IMR-90 (cell line): ENCODE measurements around the gene C16orf82. TPM values are rescaled to one million over a fixed set of nuclear protein-coding genes. Genes with fewer than 3 reads are reported as not detected.

Experiments used
- ATAC-seq: fragments of 200-7000 bp; cut with Tn5 transposase; 2 replicates; pipeline ENCODE4 v1.9.1; 2020; ENCODE audit warnings: low read depth, mild to moderate bottlenecking, moderate library complexity
- BruUV-seq: library from RNA; stranded (reverse); fragments of 400-500 nt; replicated peaks from 2 replicates; lab custom pipeline; 2021; lab: Mats Ljungman, UMichigan
- CTCF ChIA-PET: fragments of 300-600 bp; formaldehyde crosslinking; extraction: SDS; loops from one replicate; lab custom pipeline; 2021; ENCODE audit warnings: antibody characterized with exemption; lab: Yijun Ruan, JAX
- POLR2A ChIA-PET: fragments of 300-600 bp; sonication (Branson Sonifier 250); formaldehyde crosslinking; loops from one replicate; lab custom pipeline; 2022; ENCODE audit warnings: antibody characterized with exemption; ENCODE audit not compliant: unreplicated experiment; lab: Charles Lee
- DNase-seq: peaks from one replicate; pipeline ENCODE4 v3.0.0; 2013
- H2AFZ ChIP-seq: replicated peaks from 2 replicates; pipeline ENCODE3; 2013; ENCODE audit warnings: low read length, mild to moderate bottlenecking; ENCODE audit not compliant: poor library complexity
- H2AK5ac ChIP-seq: 2 replicates; pipeline ENCODE4 v1.6.1; 2013; ENCODE audit warnings: low read depth, low read length, inconsistent platforms
- H2AK9ac ChIP-seq: replicated peaks from 2 replicates; pipeline ENCODE3; 2013; ENCODE audit warnings: mild to moderate bottlenecking, low read depth, low read length, moderate library complexity; ENCODE audit not compliant: poor library complexity
- H2BK120ac ChIP-seq: 2 replicates; pipeline ENCODE4 v1.6.1; 2013; ENCODE audit warnings: low read depth, low read length, inconsistent platforms
- H2BK15ac ChIP-seq: 3 replicates; pipeline ENCODE4 v1.6.1; 2013; ENCODE audit warnings: low read depth, low read length, inconsistent platforms
- H2BK20ac ChIP-seq: 2 replicates; pipeline ENCODE4 v1.6.1; 2013; ENCODE audit warnings: low read depth, mild to moderate bottlenecking, inconsistent platforms, low read length, moderate library complexity
- H2BK5ac ChIP-seq: 2 replicates; pipeline ENCODE4 v1.6.1; 2013; ENCODE audit warnings: mild to moderate bottlenecking, low read depth, low read length, inconsistent platforms; ENCODE audit not compliant: poor library complexity, severe bottlenecking
- H3K14ac ChIP-seq: replicated peaks from 2 replicates; pipeline ENCODE4 v1.6.1; 2013; ENCODE audit warnings: low read depth, low read length, inconsistent platforms
- H3K18ac ChIP-seq: 2 replicates; pipeline ENCODE4 v1.6.1; 2013; ENCODE audit warnings: low read depth, low read length, control low read depth
- H3K23ac ChIP-seq: 2 replicates; pipeline ENCODE4 v1.6.1; 2013; ENCODE audit warnings: low read depth, low read length, inconsistent platforms
- H3K27ac ChIP-seq: 2 replicates; pipeline ENCODE4 v1.5.1; 2013; ENCODE audit warnings: mild to moderate bottlenecking, control low read depth, low read length; ENCODE audit not compliant: insufficient read depth
- H3K27me3 ChIP-seq: 2 replicates; pipeline ENCODE4 v1.6.1; 2013; ENCODE audit warnings: low read length; ENCODE audit not compliant: control insufficient read depth, insufficient read depth
- H3K36me3 ChIP-seq: 2 replicates; pipeline ENCODE4 v1.6.1; 2013; ENCODE audit warnings: low read length, mixed read lengths; ENCODE audit not compliant: control insufficient read depth, insufficient read depth
- H3K4ac ChIP-seq: 2 replicates; pipeline ENCODE4 v1.6.1; 2013; ENCODE audit warnings: low read depth, low read length, inconsistent platforms
- H3K4me1 ChIP-seq: 2 replicates; pipeline ENCODE4 v1.6.1; 2013; ENCODE audit warnings: low read length, mixed read lengths; ENCODE audit not compliant: control insufficient read depth, insufficient read depth
- H3K4me2 ChIP-seq: 2 replicates; pipeline ENCODE4 v1.6.1; 2013; ENCODE audit warnings: low read depth, mild to moderate bottlenecking, control low read depth, low read length, moderate library complexity
- H3K4me3 ChIP-seq: 2 replicates; pipeline ENCODE4 v1.5.1; 2013; ENCODE audit warnings: low read depth, mild to moderate bottlenecking, control low read depth, low read length, moderate library complexity; ENCODE audit not compliant: insufficient read depth
- H3K56ac ChIP-seq: 2 replicates; pipeline ENCODE4 v1.6.1; 2013; ENCODE audit warnings: low read length, inconsistent platforms; ENCODE audit not compliant: insufficient read depth; ENCODE audit errors: extremely low read depth
- H3K79me1 ChIP-seq, 2 experiments: 2 replicates each; pipeline ENCODE4 v1.6.1; 2013; ENCODE audit warnings: low read length in 2 of 2, inconsistent platforms in 1 of 2, low read depth in 1 of 2
- H3K9ac ChIP-seq: 2 replicates; pipeline ENCODE4 v1.6.1; 2013; ENCODE audit warnings: low read depth, low read length, control low read depth
- H3K9me1 ChIP-seq: 2 replicates; pipeline ENCODE4 v1.6.1; 2013; ENCODE audit warnings: low read length, inconsistent platforms; ENCODE audit not compliant: insufficient read depth
- H3K9me3 ChIP-seq: 2 replicates; pipeline ENCODE4 v1.6.1; 2013; ENCODE audit warnings: low read length; ENCODE audit not compliant: control insufficient read depth, insufficient read depth
- H4K20me1 ChIP-seq: 2 replicates; pipeline ENCODE4 v1.6.1; 2013; ENCODE audit warnings: low read length, inconsistent platforms; ENCODE audit not compliant: insufficient read depth
- H4K5ac ChIP-seq: 2 replicates; pipeline ENCODE4 v1.6.1; 2013; ENCODE audit warnings: mild to moderate bottlenecking, low read depth, low read length, control low read depth
- H4K8ac ChIP-seq, 2 experiments: 2 replicates each; pipeline ENCODE4 v1.6.1; 2013; ENCODE audit warnings: low read depth in 2 of 2, low read length in 2 of 2, control low read depth in 1 of 2, inconsistent platforms in 1 of 2
- H4K91ac ChIP-seq: 2 replicates; pipeline ENCODE4 v1.6.1; 2013; ENCODE audit warnings: low read depth, low read length, inconsistent platforms; ENCODE audit not compliant: insufficient read depth
- BHLHE40 ChIP-seq: fragments of 150-350 bp; IDR thresholded peaks from 2 replicates; pipeline ENCODE4 v1.6.1; 2016; ENCODE audit warnings: mild to moderate bottlenecking, low read depth, low read length
- MAZ ChIP-seq: IDR thresholded peaks from 2 replicates; pipeline ENCODE4 v1.6.1; 2012; ENCODE audit warnings: low read depth, mild to moderate bottlenecking, low read length, improper control_type of control experiment, moderate library complexity, borderline replicate concordance
- WGBS, 2 experiments: methylation state at CpG; one replicate each; pipeline versions ENCODE4 v1.1.5 to v1.1.7; 2013; ENCODE audit warnings: missing lambda C conversion rate in 2 of 2; ENCODE audit not compliant: insufficient read length in 1 of 2; ENCODE audit errors: extremely low coverage in 2 of 2; 5-methylcytosine and 5-hydroxymethylcytosine counted together
- dilution Hi-C: fragments of 300-500 bp; cut with HindIII; formaldehyde crosslinking; loops from one replicate; pipeline ENCODE4 v1.14.3; 2018; ENCODE audit warnings: low sequenced_read_pairs; ENCODE audit not compliant: unreplicated experiment
- in situ Hi-C: fragments of 300-500 bp; cut with MboI; formaldehyde crosslinking; loops from 3 replicates; pipeline ENCODE4 v1.14.3; 2019; ENCODE audit warnings: low sequenced_read_pairs, inconsistent platforms, mixed read lengths
- intact Hi-C: fragments of 100-400 bp; cut with micrococcal nuclease; formaldehyde crosslinking; loops from 2 replicates; pipeline ENCODE4 v1.10.0; 2022
- polyA plus RNA-seq, 3 experiments: library from polyadenylated mRNA; depleted of rRNA; stranded (reverse); fragments of >200 nt; gene quantifications; 2 replicates each; pipeline ENCODE4 v1.2.3, GENCODE V29; 2012; ENCODE audit warnings: low replicate concordance in 1 of 3
- total RNA-seq: library from RNA; depleted of rRNA; stranded (reverse); fragments of >200 nt; gene quantifications from 2 replicates; pipeline ENCODE4 v1.2.3, GENCODE V29; 2012

Gene C16orf82
- total and polyA plus RNA-seq, 2 of the 4 experiments (the other 2 are of a cell fraction), result not detected

DNA sequence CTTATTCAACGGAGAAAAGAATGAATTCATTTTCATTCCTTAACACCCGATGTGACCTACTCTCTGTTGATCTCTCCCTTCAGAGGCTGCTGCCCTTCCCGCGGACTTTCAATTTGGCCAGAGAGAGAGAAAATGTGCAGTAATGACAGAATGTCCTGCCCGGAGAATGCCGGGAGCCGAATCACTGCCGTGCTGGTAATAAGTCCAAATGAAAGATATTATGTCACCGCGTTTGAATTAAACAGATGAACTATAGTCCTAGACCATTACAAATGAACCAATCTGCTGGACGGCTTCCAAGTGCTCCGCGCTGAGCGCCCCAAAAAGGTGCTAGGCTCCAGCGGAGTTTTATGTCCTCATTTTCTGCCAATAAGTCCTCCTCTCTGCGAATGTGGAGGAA lies 14.7 kb upstream of the C16orf82 start:
- Histone ChIP-seq H2BK120ac (no peak overlapping the region), H3K18ac (no peak overlapping the region), H3K9me3 (no peaks in the 10 kb centered on the region), H3K56ac (no peak overlapping the region), H4K91ac (no peak overlapping the region), H3K9me1 (no peaks in the 10 kb centered on the region), H4K5ac (no peak overlapping the region), H2AK5ac (no peak overlapping the region), H4K20me1 (no peaks in the 10 kb centered on the region), H4K8ac (no peak overlapping the region), H3K4me3 (no peak overlapping the region), H2AK9ac (no peak overlapping the region), H2AFZ (no peak overlapping the region), H3K27ac (no peak overlapping the region), H3K4me1 (no peaks in the 10 kb centered on the region), H2BK5ac (no peak overlapping the region), H3K9ac (no peak overlapping the region), H3K36me3 (no peaks in the 10 kb centered on the region), H3K14ac (no peak overlapping the region), H2BK20ac (no peak overlapping the region), H3K4ac (no peak overlapping the region), H2BK15ac (no peak overlapping the region), H3K4me2 (no peak overlapping the region), H3K79me1 (no peaks in the 10 kb centered on the region), H3K23ac (no peak overlapping the region), H3K27me3 (no peaks in the 10 kb centered on the region; the same call in 1 of the 2 replicates)
- intact Hi-C loops, result no loop called here
- in situ Hi-C loops, result no loop called here
- dilution Hi-C loops, result no loop called here
- ChIA-PET CTCF (no interaction called here), POLR2A (no interaction called here)
- ATAC-seq, result no peak
- TF ChIP-seq MAZ, result no peak
- TF ChIP-seq BHLHE40, result no peak
- no peak for DNase-seq
- no TSS peak for BruUV-seq
- WGBS, 2 experiments, result no CpG with 5 or more reads among the region's 16 CpGs
